Occipital lobe (tissue), 2 donors: ENCODE measurements around the gene AKAP10. TPM values are rescaled to one million over a fixed set of nuclear protein-coding genes. Genes with fewer than 3 reads are reported as not detected.
"Not testable (repeated sequence)": the region's sequence is repeated elsewhere in the genome, so short reads cannot be mapped to it uniquely, and the experiment has no call there.

Experiments used
- DNase-seq: peaks from one replicate; lab custom pipeline; 2025; lab: John Stamatoyannopoulos, UW
- total RNA-seq: library from RNA; depleted of rRNA; stranded (reverse); fragments of >200 nt; gene quantifications from one replicate; pipeline ENCODE4 v1.2.3, GENCODE V29; 2014

Gene AKAP10
- total RNA-seq, 1 donor from 2014 or later: 43.4 TPM

- DNase-seq: no peak
Observed at GRCh38 chr17:19978805-19979211, 1.2 kb upstream of the AKAP10 start.

- DNase-seq: peak; percentile 68
Observed at GRCh38 chr17:19978209-19978802, 678 bp upstream of the AKAP10 start.

GRCh38 chr17:19975601-19976000 lies 2.0 kb downstream of the AKAP10 start:
- no peak for DNase-seq

- no peak for DNase-seq
Observed at GRCh38 chr17:19973156-19973555, 4.5 kb downstream of the AKAP10 start.

- DNase-seq: not testable (repeated sequence)
Observed at GRCh38 chr17:19962954-19963353, 14.7 kb downstream of the AKAP10 start.

- DNase-seq: no peak
Observed at GRCh38 chr17:19958023-19958422, 19.6 kb downstream of the AKAP10 start.

- DNase-seq: no peak
Observed at GRCh38 chr17:19955099-19955498, 22.5 kb downstream of the AKAP10 start.

- DNase-seq: not testable (repeated sequence)
Observed at GRCh38 chr17:19951411-19951810, 26.2 kb downstream of the AKAP10 start.

- not testable (repeated sequence) for DNase-seq
Observed at GRCh38 chr17:19950624-19951195, 26.9 kb downstream of the AKAP10 start.

- DNase-seq: no peak
Observed at GRCh38 chr17:19948116-19948943, 29.3 kb downstream of the AKAP10 start.

- no peak for DNase-seq
Observed at GRCh38 chr17:19946921-19947320, 30.7 kb downstream of the AKAP10 start.

GRCh38 chr17:19945009-19945626 lies 32.5 kb downstream of the AKAP10 start:
- no peak for DNase-seq

GRCh38 chr17:19943599-19943998 lies 34.0 kb downstream of the AKAP10 start:
- DNase-seq: no peak

- DNase-seq: no peak
Observed at GRCh38 chr17:19943026-19943425, 34.6 kb downstream of the AKAP10 start.

- DNase-seq: no peak
Observed at GRCh38 chr17:19940722-19941464, 36.7 kb downstream of the AKAP10 start.

GRCh38 chr17:19939993-19940721 lies 37.5 kb downstream of the AKAP10 start:
- DNase-seq: no peak

- no peak for DNase-seq
Observed at GRCh38 chr17:19938736-19939135, 38.9 kb downstream of the AKAP10 start.

- no peak for DNase-seq
Observed at GRCh38 chr17:19937522-19937921, 40.1 kb downstream of the AKAP10 start.

- DNase-seq: no peak
Observed at GRCh38 chr17:19935169-19935568, 42.5 kb downstream of the AKAP10 start.

- DNase-seq: no peak
Observed at GRCh38 chr17:19933628-19934027, 44.0 kb downstream of the AKAP10 start.

- DNase-seq: no peak
Observed at GRCh38 chr17:19933221-19933620, 44.4 kb downstream of the AKAP10 start.
